CD4-positive, alpha-beta T cell treated with Interleukin-15 for 4 hours (primary cell): ENCODE measurements around the gene SCRN3.
"Not testable (repeated sequence)": the region's sequence is repeated elsewhere in the genome, so short reads cannot be mapped to it uniquely, and the experiment has no call there.

Experiments used
- DNase-seq: peaks from one replicate; pipeline ENCODE4 v3.0.0-alpha.2; 2020; ENCODE audit warnings: low spot score

The SCRN3 gene

DNA sequence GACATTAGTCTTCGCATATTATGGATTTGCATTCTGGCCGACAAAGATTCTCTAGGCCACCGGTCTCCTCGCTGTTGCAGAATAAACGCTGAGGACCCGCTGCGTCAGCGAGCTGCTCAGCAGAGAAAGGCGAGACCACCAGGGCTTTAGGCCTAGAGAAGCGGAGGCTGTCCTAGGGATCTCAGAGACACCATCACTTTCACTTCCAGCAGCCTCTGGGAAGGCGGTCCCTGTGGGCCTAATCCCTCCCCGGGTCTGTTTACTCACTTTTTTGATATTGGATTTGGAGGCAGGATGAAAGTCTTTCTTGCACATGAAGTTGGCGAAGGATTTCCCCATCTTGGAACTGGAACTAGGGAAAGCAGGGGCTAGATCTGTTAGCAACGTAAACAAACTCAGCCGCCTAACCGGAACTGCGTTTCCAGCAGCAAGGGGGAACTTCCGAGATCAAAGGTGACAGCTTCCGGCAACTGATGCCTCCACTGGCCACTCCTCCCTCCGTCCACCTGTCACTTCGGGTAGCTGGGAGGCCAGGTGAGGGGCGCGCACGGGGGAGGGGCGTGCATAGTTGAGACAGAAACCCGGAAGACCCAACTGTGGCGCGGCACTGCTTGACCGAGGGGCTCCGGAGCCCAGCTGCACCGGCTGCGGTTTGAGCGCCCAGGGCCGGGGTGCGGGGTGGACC is at the start of gene SCRN3:
TSS of gene SCRN3 (plus strand) at position 447 of the 685 bp plus-strand sequence. CDS start 2,554 bp downstream, outside the sequence.
- peak; percentile 76 for DNase-seq

- DNase-seq = no peak
Observed at GRCh38 chr2:174350018-174350417, 45.5 kb upstream of the SCRN3 start.

DNA sequence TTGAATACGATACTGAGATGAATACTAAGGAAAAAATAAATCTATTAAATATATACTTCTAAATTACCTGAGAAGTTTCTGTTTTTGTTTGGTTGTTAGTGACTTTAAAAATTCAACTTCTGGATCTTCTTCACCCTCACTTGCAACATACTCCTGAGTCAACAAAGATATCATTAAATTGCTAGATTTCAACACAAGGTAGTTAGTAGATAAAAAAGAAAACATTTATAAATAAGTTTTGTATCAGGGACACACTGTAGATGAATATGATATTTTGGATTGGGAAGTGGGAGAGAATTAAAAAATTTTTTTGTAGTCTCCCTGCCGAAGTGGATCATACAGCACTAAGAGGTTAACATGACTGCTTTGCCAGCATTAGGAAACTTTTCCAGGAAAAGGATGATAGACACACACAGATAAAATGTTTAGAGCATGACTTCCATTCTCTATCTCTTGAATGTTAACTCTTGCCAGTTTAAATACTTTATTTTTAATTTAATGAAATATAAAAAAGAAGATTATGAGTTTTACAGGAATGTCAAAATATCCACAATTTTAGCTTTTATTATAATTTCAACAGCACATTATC is 44.8 kb upstream of the SCRN3 start:
- no peak for DNase-seq

- no peak for DNase-seq
Observed at GRCh38 chr2:174353004-174353403, 42.5 kb upstream of the SCRN3 start.

GRCh38 chr2:174356347-174356746 is 39.2 kb upstream of the SCRN3 start:
- DNase-seq = no peak

- not testable (repeated sequence) for DNase-seq
Observed at GRCh38 chr2:174359663-174360062, 35.9 kb upstream of the SCRN3 start.

GRCh38 chr2:174362949-174363348 is 32.6 kb upstream of the SCRN3 start:
- DNase-seq = no peak

GRCh38 chr2:174363492-174364225 is 31.9 kb upstream of the SCRN3 start:
- not testable (repeated sequence) for DNase-seq

DNA sequence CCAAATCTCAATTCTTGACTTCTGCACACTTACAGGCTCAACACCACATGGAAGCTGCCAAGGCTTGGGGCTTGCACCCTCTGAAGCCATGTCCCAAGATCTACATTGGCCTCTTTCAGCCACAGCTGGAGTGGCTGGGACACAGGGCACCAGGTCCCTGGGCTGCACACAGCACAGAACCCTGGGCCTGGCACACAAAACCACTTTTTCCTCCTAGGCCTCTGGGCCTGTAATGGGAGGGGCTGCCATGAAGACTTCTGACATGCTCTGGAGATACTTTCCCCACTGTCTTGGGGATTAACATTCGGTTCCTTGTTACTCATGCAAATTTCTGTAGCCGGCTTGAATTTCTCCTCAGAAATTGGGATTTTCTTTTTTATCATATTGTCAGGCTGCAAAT is 30.9 kb upstream of the SCRN3 start:
- no peak for DNase-seq

- no peak for DNase-seq
Observed at GRCh38 chr2:174365571-174365970, 30.0 kb upstream of the SCRN3 start.

DNA sequence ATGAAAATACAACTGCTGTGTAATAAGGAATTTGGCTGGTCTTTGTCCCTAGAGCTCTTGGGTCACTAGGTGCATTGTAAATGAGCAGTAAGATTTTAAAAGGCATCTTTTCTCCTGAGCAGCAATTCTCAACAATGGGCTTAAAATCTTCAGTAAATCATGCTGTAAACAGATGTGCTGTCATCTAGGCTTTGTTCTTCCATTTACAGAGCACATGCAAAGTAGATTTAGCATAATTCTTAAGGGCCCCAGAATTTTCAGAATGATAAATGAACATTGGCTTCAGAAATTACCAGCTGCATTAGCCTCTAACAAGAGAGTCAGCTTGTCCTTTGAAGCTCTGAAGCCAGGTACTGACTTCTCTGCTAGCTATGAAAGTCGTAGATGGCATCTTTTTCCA is 26.8 kb upstream of the SCRN3 start:
- DNase-seq = no peak

- no peak for DNase-seq
Observed at GRCh38 chr2:174376967-174377366, 18.6 kb upstream of the SCRN3 start.

DNA sequence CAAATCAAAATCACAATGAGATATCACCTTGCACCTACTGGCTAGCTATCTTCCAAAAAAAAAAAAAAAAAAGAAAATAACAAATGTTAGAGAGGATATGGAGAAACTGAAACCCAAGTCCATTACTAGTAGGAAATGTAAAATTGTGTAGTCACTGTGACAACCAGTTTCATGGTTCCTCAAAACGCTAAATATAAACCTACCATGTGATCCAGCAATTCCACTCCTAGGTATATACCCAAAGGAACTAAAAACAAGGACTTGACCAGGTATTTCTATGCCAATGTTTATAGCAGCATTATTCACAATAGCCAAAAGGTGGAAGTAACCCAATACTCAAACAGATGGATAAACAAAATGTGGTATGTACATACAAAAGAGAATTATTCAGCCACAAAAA is 11.7 kb upstream of the SCRN3 start:
- no peak for DNase-seq

- DNase-seq = no peak
Observed at GRCh38 chr2:174385201-174385600, 10.3 kb upstream of the SCRN3 start.

GRCh38 chr2:174388706-174389105 is 6.8 kb upstream of the SCRN3 start:
- DNase-seq = not testable (repeated sequence)

DNA sequence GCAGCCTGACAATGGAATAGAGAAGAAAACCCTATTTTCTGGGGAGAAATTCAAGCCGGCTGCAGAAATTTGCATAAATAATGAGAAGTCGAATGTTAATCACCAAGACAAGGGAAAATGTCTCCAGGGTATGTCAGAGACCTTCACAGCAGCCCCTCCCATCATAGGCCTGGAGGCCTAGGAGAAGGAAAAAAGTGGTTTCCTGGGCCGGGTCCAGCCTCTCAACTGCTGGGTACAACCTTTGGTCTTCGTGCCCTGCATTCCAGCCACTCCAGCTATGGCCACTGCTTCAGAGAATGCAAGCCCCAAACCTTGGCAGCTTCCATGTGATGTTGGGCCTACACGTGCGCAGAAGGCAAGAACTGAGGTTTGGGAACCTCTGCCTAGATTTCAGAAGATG is 6.0 kb upstream of the SCRN3 start:
- DNase-seq = no peak

- DNase-seq = not testable (repeated sequence)
Observed at GRCh38 chr2:174390303-174390702, 5.2 kb upstream of the SCRN3 start.

- DNase-seq = no peak
Observed at GRCh38 chr2:174392706-174393105, 2.8 kb upstream of the SCRN3 start.

GRCh38 chr2:174395969-174396630 is 570 bp downstream of the SCRN3 start:
- DNase-seq = peak; percentile 10

DNA sequence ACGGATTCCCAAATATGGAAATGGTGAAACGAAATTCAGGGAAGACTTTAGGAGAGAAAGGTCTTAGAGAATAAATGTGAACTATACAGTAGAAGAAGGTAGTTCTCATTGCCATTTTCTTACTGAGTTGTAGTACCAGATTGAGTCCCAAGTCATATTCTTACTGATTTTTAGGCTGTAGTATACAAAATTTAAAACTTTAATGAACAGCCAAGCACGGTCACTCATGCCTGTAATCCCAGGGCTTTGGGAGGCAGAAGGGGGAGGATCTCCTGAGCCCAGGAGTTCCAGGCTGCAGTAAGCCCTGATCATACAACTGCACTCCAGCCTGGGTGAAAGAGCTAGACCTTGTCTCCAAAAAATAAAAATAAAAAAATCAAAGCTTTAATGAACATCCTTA is 2.2 kb downstream of the SCRN3 start:
- no peak for DNase-seq

DNA sequence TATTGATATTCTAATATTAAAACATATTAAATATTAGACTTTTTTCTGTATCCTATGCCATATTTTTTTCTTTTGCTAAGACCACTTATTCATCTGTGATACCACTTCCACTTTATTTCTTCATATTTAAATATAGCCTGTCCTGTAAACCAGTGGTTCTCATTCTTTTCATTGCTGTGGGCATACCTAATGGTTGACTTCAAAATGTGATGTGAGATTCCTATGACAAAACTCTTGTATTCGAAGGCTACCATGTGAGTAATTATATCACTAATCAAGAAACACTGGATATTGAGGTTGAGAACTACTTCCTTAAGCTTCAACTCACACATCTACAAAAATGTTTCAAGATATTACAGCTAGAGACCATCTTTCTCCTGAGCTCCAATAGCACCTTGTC is 3.6 kb downstream of the SCRN3 start:
- no peak for DNase-seq

DNA sequence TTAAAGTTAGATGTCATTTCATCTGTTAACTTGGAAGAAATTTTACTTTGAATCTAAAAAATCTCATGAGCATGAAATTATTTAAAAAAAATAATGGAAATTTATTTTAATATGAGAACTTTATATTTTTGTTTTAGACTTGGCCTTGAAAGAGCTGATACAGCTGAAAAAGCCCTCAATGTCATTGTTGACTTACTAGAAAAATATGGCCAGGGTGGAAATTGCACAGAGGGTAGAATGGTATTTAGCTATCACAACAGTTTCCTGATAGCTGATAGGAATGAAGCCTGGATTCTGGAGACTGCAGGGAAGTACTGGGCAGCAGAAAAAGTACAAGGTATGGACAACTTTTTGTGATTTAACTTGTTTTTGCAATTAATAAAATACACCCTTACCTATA is 5.3 kb downstream of the SCRN3 start:
- DNase-seq = no peak

DNA sequence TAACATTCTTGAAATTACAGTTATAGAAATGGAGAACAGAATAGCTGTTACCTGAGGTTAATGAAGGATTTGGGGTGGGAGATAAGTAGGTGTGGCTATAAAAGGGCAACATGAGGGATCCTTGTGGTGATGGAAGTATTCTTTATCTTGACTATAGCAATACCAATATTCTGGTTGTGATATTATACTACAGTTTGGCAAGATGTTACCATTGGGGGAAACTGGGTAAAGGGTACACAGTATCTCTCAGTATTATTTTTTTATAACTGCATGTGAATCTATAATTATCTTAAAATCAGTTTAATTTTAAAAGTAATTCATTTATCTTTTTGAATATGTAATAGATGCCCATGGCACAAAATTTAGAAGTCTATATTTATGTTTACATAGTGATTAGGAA is 8.1 kb downstream of the SCRN3 start:
- no peak for DNase-seq
